Lower leg skin (tissue), 4 donors: ENCODE data around the gene B3GALT5. TPM values are rescaled to one million over a fixed set of nuclear protein-coding genes. Genes with fewer than 3 reads are reported as not detected.

Experiments used
- DNase-seq, 2 donors: peaks; one replicate each; pipeline ENCODE4 v3.0.0-alpha.2; 2019; ENCODE audit warnings: low spot score in 2 of 2
- H3K4me3 ChIP-seq: fragments of 200-600 bp; sonication (generic); 2 replicates; pipeline ENCODE4 v1.5.1; 2017; ENCODE audit warnings: mild to moderate bottlenecking, low read depth; ENCODE audit not compliant: poor library complexity, severe bottlenecking
- POLR2A ChIP-seq, 2 donors: fragments of 450-650 bp; IDR thresholded peaks; one replicate each; pipeline ENCODE4 v1.6.1; 2016 to 2017; ENCODE audit warnings: antibody characterized with exemption in 2 of 2, mild to moderate bottlenecking in 1 of 2, moderate library complexity in 1 of 2
- WGBS, 2 donors: methylation state at CpG; one replicate each; pipeline ENCODE4 v1.1.5; 2018; 5-methylcytosine and 5-hydroxymethylcytosine counted together
- intact Hi-C: fragments of 100-400 bp; cut with DNase I; formaldehyde crosslinking; loops from one replicate; pipeline ENCODE4 v1.15.0; 2023; ENCODE audit warnings: low total_unique reads
- total RNA-seq, 4 donors: library from RNA; depleted of rRNA; stranded (reverse); fragments of >200 nt; gene quantifications; one replicate each; pipeline ENCODE4 v1.1.0, GENCODE V29; 2016
- TF ChIP-seq, protein P1 (sequence below), 3 donors: fragments of 450-650 bp; IDR thresholded peaks; one replicate each; pipeline ENCODE4 v1.5.1; 2016; ENCODE audit warnings: antibody characterized with exemption in 3 of 3, mild to moderate bottlenecking in 3 of 3, moderate library complexity in 2 of 3

The B3GALT5 gene
- total RNA-seq, 4 donors from 2014 or later: 0.89 to 7.6 (median 4.1) TPM

DNA sequence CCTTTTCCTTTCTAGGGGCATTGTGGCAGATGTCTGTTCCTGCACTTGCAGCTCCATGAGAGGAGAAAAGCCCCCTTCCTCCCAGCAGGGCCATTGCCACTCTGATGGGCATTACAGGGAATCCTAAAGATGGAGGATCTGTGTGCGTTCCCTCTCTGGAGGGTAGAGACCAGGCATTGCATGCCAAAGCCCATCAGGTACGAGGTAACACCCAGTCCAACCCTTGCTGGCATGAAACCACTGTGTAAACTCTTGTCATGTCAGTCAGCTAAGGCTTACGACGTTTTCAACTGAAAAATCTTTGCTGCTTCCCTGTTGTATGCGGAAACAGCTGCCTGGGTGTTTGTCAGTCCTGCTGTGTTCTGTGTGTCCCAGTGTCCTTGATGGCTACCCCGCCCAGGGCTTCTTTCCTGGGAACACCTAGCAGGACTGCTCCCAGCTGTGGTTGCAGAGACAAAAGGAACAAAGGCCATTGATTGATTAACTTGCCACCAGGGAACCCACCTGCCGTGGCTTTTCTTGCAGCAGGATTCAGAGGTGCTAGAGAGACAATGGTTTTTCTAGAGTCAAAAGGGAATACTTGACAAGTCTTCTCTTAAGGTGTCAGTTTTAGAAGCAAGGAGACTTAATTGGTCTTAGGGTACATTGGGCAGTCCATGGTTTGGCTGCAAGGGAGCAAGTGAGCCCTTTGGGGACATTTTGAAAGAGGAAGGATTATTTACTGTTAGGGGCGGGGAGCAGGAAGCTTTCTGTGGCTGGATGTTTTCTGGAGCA is 24.6 kb downstream of the B3GALT5 start:
- no peak for DNase-seq
- H3K4me3 ChIP-seq: no peak overlapping the region
- intact Hi-C loops: no loop called here
- 62 to 66% methylated on average over 8 of the region's 8 CpGs for WGBS, 2 donors
- TF ChIP-seq, protein P1, sequence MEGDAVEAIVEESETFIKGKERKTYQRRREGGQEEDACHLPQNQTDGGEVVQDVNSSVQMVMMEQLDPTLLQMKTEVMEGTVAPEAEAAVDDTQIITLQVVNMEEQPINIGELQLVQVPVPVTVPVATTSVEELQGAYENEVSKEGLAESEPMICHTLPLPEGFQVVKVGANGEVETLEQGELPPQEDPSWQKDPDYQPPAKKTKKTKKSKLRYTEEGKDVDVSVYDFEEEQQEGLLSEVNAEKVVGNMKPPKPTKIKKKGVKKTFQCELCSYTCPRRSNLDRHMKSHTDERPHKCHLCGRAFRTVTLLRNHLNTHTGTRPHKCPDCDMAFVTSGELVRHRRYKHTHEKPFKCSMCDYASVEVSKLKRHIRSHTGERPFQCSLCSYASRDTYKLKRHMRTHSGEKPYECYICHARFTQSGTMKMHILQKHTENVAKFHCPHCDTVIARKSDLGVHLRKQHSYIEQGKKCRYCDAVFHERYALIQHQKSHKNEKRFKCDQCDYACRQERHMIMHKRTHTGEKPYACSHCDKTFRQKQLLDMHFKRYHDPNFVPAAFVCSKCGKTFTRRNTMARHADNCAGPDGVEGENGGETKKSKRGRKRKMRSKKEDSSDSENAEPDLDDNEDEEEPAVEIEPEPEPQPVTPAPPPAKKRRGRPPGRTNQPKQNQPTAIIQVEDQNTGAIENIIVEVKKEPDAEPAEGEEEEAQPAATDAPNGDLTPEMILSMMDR (IDR thresholded peaks at IDR 0.05): no peak
- no peak for TF ChIP-seq POLR2A (IDR thresholded peaks at IDR 0.05)

DNA sequence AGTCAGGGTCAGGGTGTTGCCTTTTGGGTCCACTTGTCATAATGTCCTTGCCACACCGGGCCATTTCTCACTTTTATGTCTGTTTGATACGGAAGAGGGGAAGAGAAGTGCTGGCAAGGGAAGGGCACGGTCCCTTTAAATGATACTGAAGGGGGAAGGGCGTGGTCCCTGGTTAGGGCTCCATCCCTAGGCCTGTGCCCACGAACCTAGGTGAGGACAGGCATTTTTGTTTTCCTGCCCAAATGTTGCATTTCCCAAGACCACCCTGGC is 25.2 kb downstream of the B3GALT5 start:
- intact Hi-C loops: no loop called here
- no peak for TF ChIP-seq POLR2A (IDR thresholded peaks at IDR 0.05)
- TF ChIP-seq, protein P1 (IDR thresholded peaks at IDR 0.05): no peak
- no peak overlapping the region for H3K4me3 ChIP-seq
- 60 to 76% methylated on average over 5 of the region's 5 CpGs for WGBS, 2 donors
- DNase-seq: no peak

DNA sequence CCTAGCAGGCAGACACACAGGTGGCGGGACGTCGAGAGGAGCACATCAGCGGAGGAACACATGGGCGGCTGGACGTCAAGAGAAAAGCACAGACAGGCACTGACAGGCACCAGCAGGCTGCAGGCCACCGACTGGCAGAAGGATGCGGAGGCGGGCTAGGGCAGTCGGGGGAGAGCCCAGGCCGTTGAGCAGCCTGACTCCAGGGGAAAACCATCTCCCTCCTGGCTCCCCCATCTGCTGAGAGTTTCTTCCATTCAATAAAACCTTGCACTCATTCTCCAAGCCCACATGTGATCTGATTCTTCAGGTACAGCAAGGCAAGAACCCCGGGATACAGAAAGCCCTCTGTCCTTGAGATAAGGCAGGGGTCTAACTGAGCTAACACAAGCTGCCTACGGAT is 25.5 kb downstream of the B3GALT5 start:
- 75 to 76% methylated on average over 13 of the region's 13 CpGs for WGBS, 2 donors
- DNase-seq: no peak
- intact Hi-C loops: no loop called here
- no peak overlapping the region for H3K4me3 ChIP-seq
- TF ChIP-seq, protein P1 (IDR thresholded peaks at IDR 0.05): no peak
- TF ChIP-seq POLR2A (IDR thresholded peaks at IDR 0.05): no peak

DNA sequence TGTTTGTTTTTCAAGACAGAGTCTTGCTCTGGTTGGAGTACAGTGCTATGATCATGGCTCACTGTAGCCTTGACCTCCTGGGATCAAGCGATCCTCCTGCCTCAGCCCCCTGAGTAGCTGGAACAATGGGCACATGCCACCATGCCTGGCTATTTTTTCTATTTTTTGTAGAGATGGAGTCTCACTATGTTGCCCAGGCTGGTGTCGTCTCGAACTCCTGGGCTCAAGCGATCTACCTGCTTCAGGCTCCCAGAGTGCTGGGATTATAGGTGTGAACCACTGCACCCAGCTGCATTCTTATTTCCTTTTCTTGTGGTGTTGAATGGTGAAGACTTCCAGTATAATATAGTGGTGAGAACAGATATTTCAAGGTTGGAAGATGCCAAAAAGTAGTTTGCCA is 28.0 kb downstream of the B3GALT5 start:
- no peak overlapping the region for H3K4me3 ChIP-seq
- DNase-seq: no peak
- intact Hi-C loops: no loop called here
- TF ChIP-seq, protein P1 (IDR thresholded peaks at IDR 0.05): no peak
- no peak for TF ChIP-seq POLR2A (IDR thresholded peaks at IDR 0.05)
- WGBS, 2 donors: 94 to 96% methylated on average over 4 of the region's 4 CpGs

DNA sequence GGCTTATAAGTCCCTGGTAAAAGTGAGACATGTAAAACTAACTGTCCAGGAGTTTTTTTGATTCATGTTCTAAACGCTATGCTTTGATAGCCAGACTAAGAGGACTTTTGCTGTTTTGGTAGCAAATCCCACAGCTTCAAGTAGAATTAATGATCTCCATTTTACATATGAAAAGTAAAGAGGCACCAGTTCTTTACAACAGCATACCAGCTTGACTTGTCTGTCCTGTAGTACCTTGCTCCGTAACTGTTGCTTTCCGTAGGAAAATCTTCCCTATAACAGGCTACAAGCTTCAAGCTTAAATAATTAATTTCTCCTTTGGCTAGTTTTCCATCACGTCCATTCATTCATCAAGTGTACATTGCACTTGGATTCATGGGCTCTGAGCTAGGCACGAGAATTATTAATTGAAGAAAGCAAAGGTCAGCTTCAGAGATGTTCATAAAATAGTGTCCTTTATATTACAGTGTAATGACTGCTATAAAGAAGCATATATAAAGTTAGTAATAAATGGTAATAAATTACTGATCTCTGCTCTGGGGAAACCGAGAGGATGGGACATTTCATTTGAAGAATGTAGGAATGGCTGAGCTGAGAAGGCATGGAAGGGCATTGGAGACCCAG is 29.2 kb downstream of the B3GALT5 start:
- H3K4me3 ChIP-seq: no peak overlapping the region
- WGBS, 2 donors: 57 to 61% methylated on average over 6 of the region's 6 CpGs
- no peak for DNase-seq
- TF ChIP-seq, protein P1 (IDR thresholded peaks at IDR 0.05): no peak
- no peak for TF ChIP-seq POLR2A (IDR thresholded peaks at IDR 0.05)
- intact Hi-C loops: no loop called here
